ENCODE results near the gene CBFA2T2. TPM values are rescaled to one million over a fixed set of nuclear protein-coding genes. Genes with fewer than 3 reads are reported as not detected.

Gene CBFA2T2
- polyA plus RNA-seq, 3 donors, result 1.7 to 9.7 (median 4.9) TPM

Other genes with a start within 250 kb of the CBFA2T2 start
- not detected for gene BPIFB1, start 206.9 kb upstream of the CBFA2T2 start, polyA plus RNA-seq
- gene CDK5RAP1, start 88.6 kb upstream of the CBFA2T2 start, polyA plus RNA-seq, result 10 to 100 TPM; 24.4 to 65.0 (median 25.5) TPM
- gene SNTA1, start 46.3 kb upstream of the CBFA2T2 start, polyA plus RNA-seq, result under 1 TPM; 0.56 to 0.93 (median 0.63) TPM
- under 1 TPM in 1 of 3 donors, not detected in 2; 0.13 TPM for gene C20orf144, start 172.2 kb downstream of the CBFA2T2 start, polyA plus RNA-seq
- 1 to 10 TPM in 2 of 3 donors, under 1 TPM in 1; 0.31 to 1.2 (median 1.1) TPM for gene ACTL10, start 176.8 kb downstream of the CBFA2T2 start, polyA plus RNA-seq
- 10 to 100 TPM in 1 of 3 donors, 1 to 10 TPM in 2; 1.3 to 12.8 (median 1.8) TPM for gene NECAB3, start 184.3 kb downstream of the CBFA2T2 start, polyA plus RNA-seq
- gene E2F1, start 196.3 kb downstream of the CBFA2T2 start, polyA plus RNA-seq, result 1 to 10 TPM in 1 of 3 donors, under 1 TPM in 1, not detected in 1; 0.17 to 1.1 TPM
- gene PXMP4, start 230.2 kb downstream of the CBFA2T2 start, polyA plus RNA-seq, result 10 to 100 TPM in 1 of 3 donors, 1 to 10 TPM in 2; 4.9 to 11.4 (median 9.0) TPM
- 10 to 100 TPM in 1 of 3 donors, 1 to 10 TPM in 2; 1.1 to 10.3 (median 2.3) TPM for gene ZNF341, start 241.9 kb downstream of the CBFA2T2 start, polyA plus RNA-seq

All from CD14-positive monocyte (primary cell).